ENCODE data around the gene TNFSF10.
A peak's percentile ranks its signal among the peaks of the same experiment; 100 is the strongest.

TNFSF10 gene

GRCh38 chr3:172516318-172517214 lies 6.7 kb downstream of the TNFSF10 start:
- DNase-seq, result no peak

- no peak for DNase-seq
These were observed 7.9 kb downstream of the TNFSF10 start for GRCh38 chr3:172515130-172515918.

GRCh38 chr3:172514678-172515077 lies 8.6 kb downstream of the TNFSF10 start:
- no peak for DNase-seq

GRCh38 chr3:172513488-172513887 lies 9.7 kb downstream of the TNFSF10 start:
- DNase-seq, result no peak

- no peak for DNase-seq
These were observed 11.2 kb downstream of the TNFSF10 start for GRCh38 chr3:172511783-172512762.

- DNase-seq, result no peak
These were observed 17.1 kb downstream of the TNFSF10 start for GRCh38 chr3:172506094-172506493.

- no peak for DNase-seq
These were observed 21.7 kb downstream of the TNFSF10 start for GRCh38 chr3:172501540-172501939.

- peak; percentile 46 for DNase-seq
These were observed 33.0 kb downstream of the TNFSF10 start for GRCh38 chr3:172490198-172490669.

GRCh38 chr3:172478116-172478515 lies 45.1 kb downstream of the TNFSF10 start:
- no peak for DNase-seq

GRCh38 chr3:172476347-172476746 lies 46.9 kb downstream of the TNFSF10 start:
- no peak for DNase-seq

GRCh38 chr3:172475703-172476102 lies 47.5 kb downstream of the TNFSF10 start:
- no peak for DNase-seq

GRCh38 chr3:172471903-172472302 lies 51.3 kb downstream of the TNFSF10 start:
- no peak for DNase-seq

GRCh38 chr3:172470588-172470987 lies 52.6 kb downstream of the TNFSF10 start:
- no peak for DNase-seq

GRCh38 chr3:172467170-172467824 lies 55.9 kb downstream of the TNFSF10 start:
- DNase-seq, result no peak

- DNase-seq, result no peak
These were observed 56.6 kb downstream of the TNFSF10 start for GRCh38 chr3:172466553-172467130.

GRCh38 chr3:172465281-172465680 lies 57.9 kb downstream of the TNFSF10 start:
- no peak for DNase-seq

- DNase-seq, result no peak
These were observed 58.9 kb downstream of the TNFSF10 start for GRCh38 chr3:172464306-172464705.

GRCh38 chr3:172461530-172462138 lies 61.6 kb downstream of the TNFSF10 start:
- peak; percentile 52 for DNase-seq

- DNase-seq, result no peak
These were observed 66.8 kb downstream of the TNFSF10 start for GRCh38 chr3:172456404-172456803.

Data from NCI-H1694 (cell line).